ENCODE data around the gene NOSTRIN.
"Not testable (repeated sequence)": the region's sequence is repeated elsewhere in the genome, so short reads cannot be mapped to it uniquely, and the experiment has no call there.

Gene NOSTRIN

GRCh38 chr2:168784993-168785392 is 17.4 kb upstream of the NOSTRIN start:
- Histone ChIP-seq H3K27ac (no peak overlapping the region), H3K4me3 (ENCODE audit: low read depth, low read length) (no peak overlapping the region), H3K27me3 (ENCODE audit: insufficient read depth, low read depth, severe bottlenecking) (no peaks in the 10 kb centered on the region), H3K36me3 (no peaks in the 10 kb centered on the region), H3K9me3 (ENCODE audit: severe bottlenecking) (no peaks in the 10 kb centered on the region)
- DNase-seq, result no peak
- TF ChIP-seq, protein P1, sequence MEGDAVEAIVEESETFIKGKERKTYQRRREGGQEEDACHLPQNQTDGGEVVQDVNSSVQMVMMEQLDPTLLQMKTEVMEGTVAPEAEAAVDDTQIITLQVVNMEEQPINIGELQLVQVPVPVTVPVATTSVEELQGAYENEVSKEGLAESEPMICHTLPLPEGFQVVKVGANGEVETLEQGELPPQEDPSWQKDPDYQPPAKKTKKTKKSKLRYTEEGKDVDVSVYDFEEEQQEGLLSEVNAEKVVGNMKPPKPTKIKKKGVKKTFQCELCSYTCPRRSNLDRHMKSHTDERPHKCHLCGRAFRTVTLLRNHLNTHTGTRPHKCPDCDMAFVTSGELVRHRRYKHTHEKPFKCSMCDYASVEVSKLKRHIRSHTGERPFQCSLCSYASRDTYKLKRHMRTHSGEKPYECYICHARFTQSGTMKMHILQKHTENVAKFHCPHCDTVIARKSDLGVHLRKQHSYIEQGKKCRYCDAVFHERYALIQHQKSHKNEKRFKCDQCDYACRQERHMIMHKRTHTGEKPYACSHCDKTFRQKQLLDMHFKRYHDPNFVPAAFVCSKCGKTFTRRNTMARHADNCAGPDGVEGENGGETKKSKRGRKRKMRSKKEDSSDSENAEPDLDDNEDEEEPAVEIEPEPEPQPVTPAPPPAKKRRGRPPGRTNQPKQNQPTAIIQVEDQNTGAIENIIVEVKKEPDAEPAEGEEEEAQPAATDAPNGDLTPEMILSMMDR (IDR thresholded peaks at IDR 0.05; ENCODE audit: low read depth, low read length), result no peak

GRCh38 chr2:168787098-168787781 is 15.2 kb upstream of the NOSTRIN start:
- Histone ChIP-seq H3K36me3 (no peaks in the 10 kb centered on the region), H3K27me3 (ENCODE audit: insufficient read depth, low read depth, severe bottlenecking) (no peaks in the 10 kb centered on the region), H3K27ac (no peak overlapping the region), H3K4me3 (ENCODE audit: low read depth, low read length) (no peak overlapping the region), H3K9me3 (ENCODE audit: severe bottlenecking) (no peaks in the 10 kb centered on the region)
- TF ChIP-seq, protein P1 (IDR thresholded peaks at IDR 0.05; ENCODE audit: low read depth, low read length), result no peak
- no peak for DNase-seq

DNA sequence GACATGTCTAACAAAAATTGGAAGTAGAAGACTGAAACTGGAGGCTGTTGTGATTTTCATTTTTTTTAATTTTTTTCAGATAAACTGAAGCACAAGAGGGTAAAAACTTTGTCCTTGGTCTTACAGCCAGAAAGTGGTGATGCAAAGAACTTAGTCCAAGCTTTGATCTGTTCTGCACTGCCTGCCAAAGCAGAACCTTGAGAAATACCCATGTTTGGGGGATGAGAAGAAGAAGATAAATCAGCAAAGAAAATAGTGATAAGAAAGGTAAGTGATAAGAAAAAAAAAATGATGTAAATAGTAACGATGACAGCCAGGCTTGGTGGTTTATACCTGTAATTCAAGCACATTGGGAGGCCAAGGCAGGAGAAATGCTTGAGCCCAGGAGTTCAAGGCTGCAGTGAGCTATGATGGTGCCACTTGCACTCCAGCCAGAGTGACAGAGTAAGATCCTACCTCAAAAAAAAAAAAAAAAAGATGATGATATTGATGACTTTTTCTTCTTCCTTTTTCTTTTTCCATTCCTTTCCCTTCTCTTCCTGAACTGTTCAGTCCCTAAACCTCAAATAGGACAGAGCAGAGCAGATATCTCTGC is 14.6 kb upstream of the NOSTRIN start:
- TF ChIP-seq, protein P1 (IDR thresholded peaks at IDR 0.05; ENCODE audit: low read depth, low read length), result no peak
- H3K4me3 ChIP-seq (ENCODE audit: low read depth, low read length), result no peak overlapping the region
- no peak overlapping the region for H3K27ac ChIP-seq
- H3K36me3 ChIP-seq, result no peaks in the 10 kb centered on the region
- H3K27me3 ChIP-seq (ENCODE audit: insufficient read depth, low read depth, severe bottlenecking), result no peaks in the 10 kb centered on the region
- DNase-seq, result no peak
- H3K9me3 ChIP-seq (ENCODE audit: severe bottlenecking), result no peaks in the 10 kb centered on the region

GRCh38 chr2:168789776-168790175 is 12.7 kb upstream of the NOSTRIN start:
- no peak for DNase-seq
- Histone ChIP-seq H3K27ac (no peak overlapping the region), H3K36me3 (no peaks in the 10 kb centered on the region), H3K27me3 (ENCODE audit: insufficient read depth, low read depth, severe bottlenecking) (no peaks in the 10 kb centered on the region), H3K4me3 (ENCODE audit: low read depth, low read length) (no peak overlapping the region), H3K9me3 (ENCODE audit: severe bottlenecking) (no peaks in the 10 kb centered on the region)
- TF ChIP-seq, protein P1 (IDR thresholded peaks at IDR 0.05; ENCODE audit: low read depth, low read length), result no peak

GRCh38 chr2:168790226-168790902 is 12.1 kb upstream of the NOSTRIN start:
- no peak overlapping the region for H3K27ac ChIP-seq
- no peak overlapping the region for H3K4me3 ChIP-seq (ENCODE audit: low read depth, low read length)
- TF ChIP-seq, protein P1 (IDR thresholded peaks at IDR 0.05; ENCODE audit: low read depth, low read length), result no peak
- H3K36me3 ChIP-seq, result no peaks in the 10 kb centered on the region
- no peak for DNase-seq
- no peaks in the 10 kb centered on the region for H3K27me3 ChIP-seq (ENCODE audit: insufficient read depth, low read depth, severe bottlenecking)
- no peaks in the 10 kb centered on the region for H3K9me3 ChIP-seq (ENCODE audit: severe bottlenecking)

DNA sequence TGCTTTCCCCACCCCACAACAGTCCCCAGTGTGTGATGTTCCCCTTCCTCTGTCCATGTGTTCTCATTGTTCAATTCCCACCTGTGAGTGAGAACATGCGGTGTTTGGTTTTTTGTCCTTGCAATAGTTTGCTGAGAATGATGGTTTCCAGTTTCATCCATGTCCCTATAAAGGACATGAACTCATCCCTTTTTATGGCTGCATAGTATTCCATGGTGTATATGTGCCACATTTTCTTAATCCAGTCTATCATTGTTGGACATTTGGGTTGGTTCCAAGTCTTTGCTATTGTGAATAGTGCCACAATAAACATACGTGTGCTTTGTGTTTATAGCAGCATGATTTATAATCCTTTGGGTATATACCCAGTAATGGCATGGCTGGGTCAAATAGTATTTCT is 11.3 kb upstream of the NOSTRIN start:
- not testable (repeated sequence) for H3K4me3 ChIP-seq (ENCODE audit: low read depth, low read length); DNase-seq; H3K36me3 ChIP-seq; H3K27ac ChIP-seq; H3K9me3 ChIP-seq (ENCODE audit: severe bottlenecking); H3K27me3 ChIP-seq (ENCODE audit: insufficient read depth, low read depth, severe bottlenecking)
